CD14-positive monocyte (primary cell): ENCODE results near the gene KCNQ1. TPM values are rescaled to one million over a fixed set of nuclear protein-coding genes. Genes with fewer than 3 reads are reported as not detected.

Source experiments
- DNase-seq, 3 donors: peaks; one replicate each; pipeline ENCODE4 v3.0.0-alpha.2; 2011 to 2022
- H2AFZ ChIP-seq: 2 replicates; pipeline ENCODE4 v1.6.0; 2012; ENCODE audit warnings: mild to moderate bottlenecking, low read depth, low read length, inconsistent platforms; ENCODE audit not compliant: insufficient read depth, poor library complexity, severe bottlenecking
- H3K27ac ChIP-seq, 2 donors: 1 replicate in 1 of 2; 2 replicates in 1 of 2; pipeline ENCODE4 v1.5.1; 2012 to 2013; ENCODE audit warnings: low read length in 2 of 2, control low read depth in 1 of 2, inconsistent platforms in 1 of 2, low read depth in 1 of 2, mild to moderate bottlenecking in 1 of 2
- H3K27me3 ChIP-seq, 2 donors: one replicate each; pipeline versions ENCODE4 v1.6.0 to v1.6.1; 2011 to 2013; ENCODE audit warnings: low read length in 2 of 2; ENCODE audit not compliant: control insufficient read depth in 2 of 2, insufficient read depth in 2 of 2
- H3K36me3 ChIP-seq, 2 donors: replicated peaks in 1 of 2; 1 replicate in 1 of 2; 2 replicates in 1 of 2; pipeline versions ENCODE4 v1.5.1 to v1.6.1; 2012 to 2013; ENCODE audit warnings: low read length in 2 of 2, control low read depth in 1 of 2, inconsistent platforms in 1 of 2, mild to moderate bottlenecking in 1 of 2; ENCODE audit not compliant: insufficient read depth in 2 of 2, control insufficient read depth in 1 of 2
- H3K4me1 ChIP-seq, 2 donors: 1 replicate in 1 of 2; 2 replicates in 1 of 2; pipeline versions ENCODE4 v1.5.1 to v1.6.1; 2012 to 2013; ENCODE audit warnings: low read length in 2 of 2, control low read depth in 1 of 2, inconsistent platforms in 1 of 2, mild to moderate bottlenecking in 1 of 2, moderate library complexity in 1 of 2; ENCODE audit not compliant: insufficient read depth in 2 of 2, control insufficient read depth in 1 of 2
- H3K4me2 ChIP-seq: replicated peaks from 2 replicates; pipeline ENCODE3; 2012; ENCODE audit warnings: low read length, moderate library complexity, mild to moderate bottlenecking; ENCODE audit not compliant: poor library complexity, severe bottlenecking; ENCODE audit errors: extremely low read depth
- H3K4me3 ChIP-seq, 3 experiments: fragments of 200-600 bp in 1 of 3; sonication (generic) in 1 of 3; replicated peaks in 1 of 3; 1 replicate in 2 of 3; 2 replicates in 1 of 3; pipeline ENCODE4 v1.5.1; 2011 to 2013; ENCODE audit warnings: low read length in 3 of 3, mild to moderate bottlenecking in 3 of 3, control low read depth in 2 of 3, low read depth in 2 of 3, inconsistent platforms in 1 of 3, moderate library complexity in 1 of 3
- H3K79me2 ChIP-seq: 2 replicates; pipeline ENCODE4 v1.6.0; 2012; ENCODE audit warnings: mild to moderate bottlenecking, control low read depth, inconsistent platforms, low read length, moderate library complexity; ENCODE audit not compliant: insufficient read depth
- H3K9ac ChIP-seq: 2 replicates; pipeline ENCODE4 v1.6.0; 2017; ENCODE audit warnings: low read length, mild to moderate bottlenecking; ENCODE audit not compliant: insufficient read depth, poor library complexity, severe bottlenecking
- H3K9me3 ChIP-seq, 2 donors: replicated peaks in 1 of 2; 1 replicate in 1 of 2; 2 replicates in 1 of 2; pipeline versions ENCODE4 v1.5.1 to v1.6.1; 2012 to 2013; ENCODE audit warnings: low read length in 2 of 2, control low read depth in 1 of 2; ENCODE audit not compliant: control insufficient read depth in 1 of 2, insufficient read depth in 1 of 2
- H4K20me1 ChIP-seq: 2 replicates; pipeline ENCODE4 v1.6.0; 2012; ENCODE audit warnings: mild to moderate bottlenecking, low read length, control low read depth, moderate library complexity; ENCODE audit not compliant: insufficient read depth
- H3K27ac Mint-ChIP-seq, 7 donors: one replicate each; pipeline ENCODE4 v1.8.0; 2020; ENCODE audit warnings: mild to moderate bottlenecking in 7 of 7, mixed read lengths in 7 of 7, moderate library complexity in 6 of 7, inconsistent platforms in 2 of 7
- H3K27me3 Mint-ChIP-seq, 3 donors: one replicate each; pipeline ENCODE4 v1.8.0; 2021 to 2022; ENCODE audit warnings: low read depth in 3 of 3, mild to moderate bottlenecking in 3 of 3, mixed read lengths in 3 of 3, moderate library complexity in 3 of 3, inconsistent platforms in 1 of 3
- H3K36me3 Mint-ChIP-seq, 2 donors: one replicate each; pipeline ENCODE4 v1.8.0; 2020; ENCODE audit warnings: mixed read lengths in 2 of 2, inconsistent platforms in 1 of 2, mild to moderate bottlenecking in 1 of 2
- H3K4me1 Mint-ChIP-seq: one replicate; pipeline ENCODE4 v1.8.0; 2020; ENCODE audit warnings: mild to moderate bottlenecking, mixed read lengths
- H3K4me3 Mint-ChIP-seq, 2 donors: one replicate each; pipeline ENCODE4 v1.8.0; 2020; ENCODE audit warnings: mild to moderate bottlenecking in 2 of 2, mixed read lengths in 2 of 2, moderate library complexity in 1 of 2
- H3K9me3 Mint-ChIP-seq, 7 donors: one replicate each; pipeline ENCODE4 v1.8.0; 2020 to 2022; ENCODE audit warnings: mixed read lengths in 7 of 7, mild to moderate bottlenecking in 6 of 7, moderate library complexity in 6 of 7, inconsistent platforms in 2 of 7
- CTCF ChIP-seq: fragments of 200-600 bp; IDR thresholded peaks from one replicate; pipeline ENCODE4 v1.8.0; 2022; ENCODE audit warnings: antibody characterized with exemption, mild to moderate bottlenecking
- WGBS: methylation state at CpG from one replicate; pipeline ENCODE4 v1.1.5; 2013; ENCODE audit warnings: missing lambda C conversion rate; ENCODE audit not compliant: insufficient coverage; 5-methylcytosine and 5-hydroxymethylcytosine counted together
- intact Hi-C, 2 donors: fragments of 100-400 bp; cut with micrococcal nuclease; formaldehyde crosslinking; loops; one replicate each; pipeline versions ENCODE4 v1.15.0 to v1.15.1; 2023
- polyA plus RNA-seq, 3 donors: library from polyadenylated mRNA; depleted of rRNA in 1 of 3; unstranded in 2 of 3; stranded (reverse) in 1 of 3; fragments of 300-500 nt in 2 of 3; fragments of >200 nt in 1 of 3; fragmentation: Illumina TruSeq in 2 of 3; gene quantifications; 1 replicate in 2 of 3; 2 replicates in 1 of 3; pipeline ENCODE4 v1.2.3, GENCODE V29; 2012 to 2021

The KCNQ1 gene
- polyA plus RNA-seq, 3 donors, result 14.9 to 31.8 (median 21.6) TPM

DNA sequence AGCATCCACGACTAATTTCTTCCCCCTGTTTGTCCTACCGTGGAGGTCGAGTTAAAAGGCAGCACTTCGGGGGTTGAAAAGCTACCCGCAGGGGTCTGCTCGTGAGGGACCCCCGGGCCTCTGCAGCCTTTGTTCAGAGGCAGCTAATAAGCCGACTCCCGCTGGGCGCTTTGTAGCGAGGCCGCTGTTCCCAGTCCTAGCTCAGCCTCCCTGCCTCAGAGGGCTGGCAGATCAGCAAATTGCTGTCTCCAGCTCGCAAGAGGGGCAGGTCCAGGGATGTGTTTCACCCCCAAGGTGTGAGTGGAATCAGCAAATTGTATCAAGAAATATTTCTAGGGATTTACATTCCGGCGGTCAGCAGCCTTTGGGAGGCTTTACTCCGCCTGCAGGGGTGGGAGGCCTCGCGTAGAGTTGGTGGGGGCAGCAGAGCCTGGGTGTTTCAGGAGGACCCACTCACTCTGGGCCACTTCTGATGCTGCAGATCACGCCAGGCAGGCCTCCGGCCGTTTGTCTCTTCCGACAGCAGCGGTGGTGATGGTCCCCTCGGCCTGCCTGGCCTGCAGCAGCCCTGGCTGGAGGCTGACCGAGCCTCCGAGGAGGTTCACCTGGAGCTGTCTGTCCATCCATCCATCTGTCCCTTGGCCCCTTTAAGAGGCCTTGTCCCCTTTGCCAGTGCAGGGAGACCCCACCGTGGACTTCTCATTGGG is 276.6 kb downstream of the KCNQ1 start:
- H3K9me3 Mint-ChIP-seq, result no peaks in the 10 kb centered on the region
- DNase-seq, result no peak
- no peak for TF ChIP-seq CTCF
- H3K4me3 ChIP-seq, result no peak overlapping the region
- H3K4me1 Mint-ChIP-seq, result no peaks in the 10 kb centered on the region
- H3K4me2 ChIP-seq, result no peak overlapping the region
- H4K20me1 ChIP-seq, result peaks cover 83% of the 10 kb centered on the region
- peaks cover 0 to 11% of the 10 kb centered on the region in 2 donors for H3K36me3 ChIP-seq
- H3K4me3 Mint-ChIP-seq, result no peak overlapping the region
- H3K9me3 ChIP-seq, result no peaks in the 10 kb centered on the region
- intact Hi-C loops, result no loop called here
- H3K27ac ChIP-seq, result no peak overlapping the region
- no peaks in the 10 kb centered on the region for H3K79me2 ChIP-seq
- 92% methylated on average over 24 of the region's 27 CpGs for WGBS
- no peak overlapping the region for H3K27ac Mint-ChIP-seq
- H3K9ac ChIP-seq, result no peak overlapping the region
- H3K27me3 ChIP-seq, result no peaks in the 10 kb centered on the region
- no peaks in the 10 kb centered on the region for H3K4me1 ChIP-seq
- H2AFZ ChIP-seq, result no peak overlapping the region
- peaks cover 0 to 3% (median 2%) of the 10 kb centered on the region in 3 donors for H3K27me3 Mint-ChIP-seq
- peaks cover 12 to 27% of the 10 kb centered on the region in 2 donors for H3K36me3 Mint-ChIP-seq

DNA sequence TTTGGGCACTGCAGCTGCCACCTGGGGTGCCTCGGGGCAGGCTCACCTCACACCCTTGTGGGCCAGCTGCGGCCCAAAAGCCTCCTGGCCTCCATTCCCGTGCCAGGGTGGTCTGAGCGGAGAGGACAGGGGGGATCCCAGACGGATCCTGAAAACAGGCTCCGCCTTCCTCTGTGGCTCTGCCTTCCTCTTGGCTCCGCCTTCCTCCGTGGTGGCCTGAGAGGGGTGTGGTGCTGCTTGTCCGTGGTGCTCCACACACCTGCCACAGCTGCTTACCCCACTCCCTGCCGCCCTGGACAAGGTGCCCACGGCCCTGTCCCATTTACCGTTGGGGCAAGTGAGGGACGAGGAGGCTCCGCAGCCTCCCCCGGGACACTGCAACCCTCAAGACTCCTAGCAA is 278.1 kb downstream of the KCNQ1 start:
- Histone ChIP-seq H3K36me3 (peaks cover 0 to 11% of the 10 kb centered on the region in 2 donors), H4K20me1 (peaks cover 80% of the 10 kb centered on the region), H3K27ac (no peak overlapping the region), H3K79me2 (no peaks in the 10 kb centered on the region), H3K4me1 (no peaks in the 10 kb centered on the region), H3K4me2 (no peak overlapping the region), H3K4me3 (no peak overlapping the region), H3K9me3 (no peaks in the 10 kb centered on the region), H3K9ac (no peak overlapping the region), H2AFZ (no peak overlapping the region), H3K27me3 (no peaks in the 10 kb centered on the region)
- TF ChIP-seq CTCF, result no peak
- Mint-ChIP-seq H3K27me3 (peaks cover 0 to 5% (median 4%) of the 10 kb centered on the region in 3 donors), H3K36me3 (peaks cover 11 to 21% of the 10 kb centered on the region in 2 donors), H3K4me1 (no peaks in the 10 kb centered on the region), H3K27ac (no peak overlapping the region), H3K9me3 (no peaks in the 10 kb centered on the region), H3K4me3 (no peak overlapping the region)
- 87% methylated on average over 3 of the region's 15 CpGs for WGBS
- intact Hi-C loops, result no loop called here
- no peak for DNase-seq
